ENCODE data around the gene FIS1. TPM values are rescaled to one million over a fixed set of nuclear protein-coding genes. Genes with fewer than 3 reads are reported as not detected.

Gene FIS1
- total RNA-seq, 1 experiment from 2014 or later: 99.9 TPM

DNA sequence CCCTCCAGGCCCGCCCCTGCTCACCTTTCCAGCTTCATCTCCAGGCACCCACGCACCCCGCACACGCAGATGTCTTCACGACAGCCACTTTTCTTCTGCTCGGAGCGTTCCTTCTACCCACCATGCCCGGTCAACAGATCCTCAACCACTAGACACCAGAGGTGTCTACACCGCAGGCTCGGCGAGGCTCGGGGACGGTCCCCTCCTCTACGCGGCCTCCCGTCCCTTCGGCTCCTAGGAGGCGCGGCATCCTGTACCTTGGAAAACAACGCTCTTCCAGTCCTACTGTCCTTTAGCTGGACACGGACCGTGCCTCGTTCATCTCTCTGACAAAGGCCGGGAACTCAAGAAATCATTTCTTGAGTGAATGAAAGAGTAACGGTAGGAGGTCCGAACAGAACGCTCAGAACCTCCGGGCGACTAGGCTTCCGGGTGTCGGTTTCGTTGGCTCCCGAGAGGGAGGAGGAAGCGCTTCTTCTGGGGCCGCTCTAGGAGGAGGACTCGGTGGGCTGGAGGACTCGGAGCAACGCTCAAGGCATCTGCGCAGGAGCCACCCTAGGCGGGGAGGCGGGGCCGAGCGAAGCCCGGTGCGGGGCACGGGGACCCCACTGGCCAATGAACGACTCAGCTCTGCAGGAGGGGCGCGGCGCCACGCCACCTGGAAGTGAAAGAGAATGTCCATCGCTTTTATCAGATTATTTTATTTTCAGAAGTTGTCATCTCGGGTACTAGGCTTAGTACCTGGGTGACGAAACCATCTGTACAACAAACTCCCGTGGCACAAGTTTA lies 7.2 kb upstream of the FIS1 start:
- Histone ChIP-seq H3K4me3 (ENCODE audit: low read depth, low read length) (peak overlapping the region; percentile 80), H3K27me3 (replicated peaks; ENCODE audit: control insufficient read depth, insufficient read depth, low read length) (no peaks in the 10 kb centered on the region), H3K4me1 (no peaks in the 10 kb centered on the region), H3K9me3 (no peaks in the 10 kb centered on the region), H3K36me3 (ENCODE audit: control insufficient read depth, insufficient read depth, low read length) (no peaks in the 10 kb centered on the region; the same call in 1 of the 2 replicates)
- TSS peak; percentile 58 for BruUV-seq (replicated peaks)
- H3K27me3 Mint-ChIP-seq (ENCODE audit: insufficient read depth, unreplicated experiment): no peaks in the 10 kb centered on the region
- ChIA-PET CTCF (interaction anchor here (0.5 to 2.2 kb wide), 6 partner anchors 8 to 108 kb away, joined by 3 to 14 read pairs (median 4); partner anchors contain the start of genes PLOD3 and ZNHIT1), POLR2A (interaction anchor here (0.5 to 1.3 kb wide), 7 partner anchors 8 to 108 kb away, joined by 3 to 6 read pairs (median 4); partner anchors contain the start of gene ZNHIT1)
- peak overlapping the region; percentile 92 for H3K27ac Mint-ChIP-seq (ENCODE audit: unreplicated experiment)
- DNase-seq: peak; percentile 99 to 100
- no peaks in the 10 kb centered on the region for H3K9me3 Mint-ChIP-seq (ENCODE audit: unreplicated experiment)
- peaks cover 35% of the 10 kb centered on the region for H3K36me3 Mint-ChIP-seq (ENCODE audit: insufficient read depth, unreplicated experiment)
- peaks cover 6% of the 10 kb centered on the region for H3K4me1 Mint-ChIP-seq (ENCODE audit: low read depth, unreplicated experiment)
- H3K4me3 Mint-ChIP-seq (ENCODE audit: unreplicated experiment): peak overlapping the region; percentile 88
- intact Hi-C loops (cut with micrococcal nuclease; ENCODE audit: unreplicated experiment): loop anchor here (1.0 to 2.0 kb wide), 4 partner anchors 8 to 51 kb away; partner anchors contain the start of genes MOGAT3 and ZNHIT1
- TF ChIP-seq, protein P1, sequence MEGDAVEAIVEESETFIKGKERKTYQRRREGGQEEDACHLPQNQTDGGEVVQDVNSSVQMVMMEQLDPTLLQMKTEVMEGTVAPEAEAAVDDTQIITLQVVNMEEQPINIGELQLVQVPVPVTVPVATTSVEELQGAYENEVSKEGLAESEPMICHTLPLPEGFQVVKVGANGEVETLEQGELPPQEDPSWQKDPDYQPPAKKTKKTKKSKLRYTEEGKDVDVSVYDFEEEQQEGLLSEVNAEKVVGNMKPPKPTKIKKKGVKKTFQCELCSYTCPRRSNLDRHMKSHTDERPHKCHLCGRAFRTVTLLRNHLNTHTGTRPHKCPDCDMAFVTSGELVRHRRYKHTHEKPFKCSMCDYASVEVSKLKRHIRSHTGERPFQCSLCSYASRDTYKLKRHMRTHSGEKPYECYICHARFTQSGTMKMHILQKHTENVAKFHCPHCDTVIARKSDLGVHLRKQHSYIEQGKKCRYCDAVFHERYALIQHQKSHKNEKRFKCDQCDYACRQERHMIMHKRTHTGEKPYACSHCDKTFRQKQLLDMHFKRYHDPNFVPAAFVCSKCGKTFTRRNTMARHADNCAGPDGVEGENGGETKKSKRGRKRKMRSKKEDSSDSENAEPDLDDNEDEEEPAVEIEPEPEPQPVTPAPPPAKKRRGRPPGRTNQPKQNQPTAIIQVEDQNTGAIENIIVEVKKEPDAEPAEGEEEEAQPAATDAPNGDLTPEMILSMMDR (IDR thresholded peaks at IDR 0.05; ENCODE audit: insufficient read depth in 1 of 2, low read depth in 1 of 2, low read length in 1 of 2, severe bottlenecking in 1 of 2, unreplicated experiment in 1 of 2): no peak

GRCh38 chr7:101250324-101250723 lies 5.4 kb upstream of the FIS1 start:
- H3K27ac Mint-ChIP-seq (ENCODE audit: unreplicated experiment): no peak overlapping the region

GRCh38 chr7:101248276-101248675 lies 3.4 kb upstream of the FIS1 start:
- no peaks in the 10 kb centered on the region; the same call in 1 of the 2 replicates for H3K36me3 ChIP-seq (ENCODE audit: control insufficient read depth, insufficient read depth, low read length)
- no peak overlapping the region for H3K27ac Mint-ChIP-seq (ENCODE audit: unreplicated experiment)
- no peak overlapping the region for H3K4me3 Mint-ChIP-seq (ENCODE audit: unreplicated experiment)
- no peaks in the 10 kb centered on the region for H3K27me3 ChIP-seq (replicated peaks; ENCODE audit: control insufficient read depth, insufficient read depth, low read length)
- no peaks in the 10 kb centered on the region for H3K9me3 ChIP-seq
- H3K4me3 ChIP-seq (ENCODE audit: low read depth, low read length): no peak overlapping the region
- no TSS peak for BruUV-seq (replicated peaks)
- H3K4me1 Mint-ChIP-seq (ENCODE audit: low read depth, unreplicated experiment): peaks cover 6% of the 10 kb centered on the region
- TF ChIP-seq, protein P1 (IDR thresholded peaks at IDR 0.05; ENCODE audit: insufficient read depth in 1 of 2, low read depth in 1 of 2, low read length in 1 of 2, severe bottlenecking in 1 of 2, unreplicated experiment in 1 of 2): no peak
- H3K36me3 Mint-ChIP-seq (ENCODE audit: insufficient read depth, unreplicated experiment): peaks cover 53% of the 10 kb centered on the region
- ChIA-PET POLR2A (no interaction called here), CTCF (interaction anchor here (0.7 to 1.5 kb wide), 2 partner anchors 35 to 104 kb away, joined by 4 to 6 read pairs; no protein-coding TSS in a partner anchor)
- no peaks in the 10 kb centered on the region for H3K27me3 Mint-ChIP-seq (ENCODE audit: insufficient read depth, unreplicated experiment)
- H3K4me1 ChIP-seq: peaks cover 10% of the 10 kb centered on the region; the same call in 1 of the 2 replicates
- intact Hi-C loops (cut with micrococcal nuclease; ENCODE audit: unreplicated experiment): no loop called here
- no peaks in the 10 kb centered on the region for H3K9me3 Mint-ChIP-seq (ENCODE audit: unreplicated experiment)
- DNase-seq: no peak

More at GRCh38 chr7:101250324-101250723, 5.4 kb upstream of the FIS1 start:
- DNase-seq: no peak
- CTCF ChIA-PET: no interaction called here
- TF ChIP-seq, protein P1 (IDR thresholded peaks at IDR 0.05; ENCODE audit: insufficient read depth in 1 of 2, low read depth in 1 of 2, low read length in 1 of 2, severe bottlenecking in 1 of 2, unreplicated experiment in 1 of 2): no peak
- POLR2A ChIA-PET: no interaction called here
- no peak overlapping the region for H3K4me3 ChIP-seq (ENCODE audit: low read depth, low read length)
- intact Hi-C loops (cut with micrococcal nuclease; ENCODE audit: unreplicated experiment): no loop called here
- Mint-ChIP-seq H3K4me1 (ENCODE audit: low read depth, unreplicated experiment) (peaks cover 6% of the 10 kb centered on the region), H3K4me3 (ENCODE audit: unreplicated experiment) (peak overlapping the region; percentile 64), H3K9me3 (ENCODE audit: unreplicated experiment) (no peaks in the 10 kb centered on the region), H3K27me3 (ENCODE audit: insufficient read depth, unreplicated experiment) (no peaks in the 10 kb centered on the region), H3K36me3 (ENCODE audit: insufficient read depth, unreplicated experiment) (peaks cover 35% of the 10 kb centered on the region)
- BruUV-seq (replicated peaks): no TSS peak
- no peaks in the 10 kb centered on the region for H3K9me3 ChIP-seq
- no peaks in the 10 kb centered on the region for H3K27me3 ChIP-seq (replicated peaks; ENCODE audit: control insufficient read depth, insufficient read depth, low read length)
- no peaks in the 10 kb centered on the region; the same call in 1 of the 2 replicates for H3K36me3 ChIP-seq (ENCODE audit: control insufficient read depth, insufficient read depth, low read length)
- H3K4me1 ChIP-seq: 0 out of 2 replicates have a peak, but pooled peaks cover under 1% of the 10 kb centered on the region
